Endothelial cell of umbilical vein (primary cell): Measurements from ENCODE around the gene BLM. TPM values are rescaled to one million over a fixed set of nuclear protein-coding genes. Genes with fewer than 3 reads are reported as not detected.

ENCODE experiments used
- BruUV-seq: library from RNA; stranded (reverse); fragments of 400-500 nt; replicated peaks from 2 replicates; lab custom pipeline; 2021; lab: Mats Ljungman, UMichigan
- CTCF ChIA-PET: fragments of 300-600, 350-600 bp; sonication (Branson Sonifier 250); formaldehyde crosslinking; loops from one replicate; lab custom pipeline; 2021; ENCODE audit warnings: antibody characterized with exemption, inconsistent platforms; lab: Charles Lee
- POLR2A ChIA-PET: fragments of 300-600, 350-600 bp; sonication (Branson Sonifier 250); formaldehyde crosslinking; loops from one replicate; lab custom pipeline; 2021; ENCODE audit warnings: antibody characterized with exemption, inconsistent platforms; lab: Charles Lee
- DNase-seq: peaks from one replicate; pipeline ENCODE4 v3.0.0-alpha.2; 2011; ENCODE audit warnings: low read depth, low spot score
- FAIRE-seq: peaks from 2 replicates; lab custom pipeline; 2011; peaks lifted over from hg19 to GRCh38; lab: Jason Lieb, UNC
- H2AFZ ChIP-seq: 2 replicates; pipeline ENCODE4 v1.6.0; 2012; ENCODE audit warnings: low read depth, low read length, control low read depth, inconsistent platforms
- H3K27ac ChIP-seq: 2 replicates; pipeline ENCODE4 v1.5.1; 2011; ENCODE audit warnings: low read depth, mild to moderate bottlenecking, control low read depth, low read length, moderate library complexity; ENCODE audit not compliant: insufficient read depth
- H3K27me3 ChIP-seq, 2 experiments: 2 replicates each; pipeline versions ENCODE4 v1.6.0 to v1.6.1; 2011; ENCODE audit warnings: low read length in 2 of 2, mixed read lengths in 1 of 2; ENCODE audit not compliant: control insufficient read depth in 2 of 2, insufficient read depth in 2 of 2
- H3K36me3 ChIP-seq, 2 experiments: 2 replicates in 1 of 2; 3 replicates in 1 of 2; pipeline ENCODE4 v1.5.1; 2011; ENCODE audit warnings: low read length in 2 of 2, mild to moderate bottlenecking in 1 of 2, moderate library complexity in 1 of 2; ENCODE audit not compliant: control insufficient read depth in 2 of 2, insufficient read depth in 2 of 2; ENCODE audit errors: extremely low read depth in 1 of 2
- H3K4me1 ChIP-seq: 3 replicates; pipeline ENCODE4 v1.5.1; 2011; ENCODE audit warnings: mild to moderate bottlenecking, low read length; ENCODE audit not compliant: control insufficient read depth, insufficient read depth; ENCODE audit errors: extremely low read depth
- H3K4me2 ChIP-seq: 2 replicates; pipeline ENCODE4 v1.6.1; 2011; ENCODE audit warnings: low read length, control low read depth, mixed read lengths; ENCODE audit not compliant: insufficient read depth
- H3K4me3 ChIP-seq, 3 experiments: fragments of 200-600 bp in 1 of 3; sonication (generic), shearing (Covaris generic) in 1 of 3; replicated peaks in 1 of 3; 2 replicates each; pipeline ENCODE4 v1.5.1; 2011 to 2016; ENCODE audit warnings: control low read depth in 3 of 3, low read length in 3 of 3, mild to moderate bottlenecking in 2 of 3, inconsistent platforms in 1 of 3, low read depth in 1 of 3, moderate library complexity in 1 of 3; ENCODE audit not compliant: insufficient read depth in 1 of 3
- H3K79me2 ChIP-seq: 2 replicates; pipeline ENCODE4 v1.6.0; 2012; ENCODE audit warnings: low read length, inconsistent platforms; ENCODE audit not compliant: control insufficient read depth, insufficient read depth
- H3K9ac ChIP-seq: replicated peaks from 2 replicates; pipeline ENCODE3; 2011; ENCODE audit warnings: low read length, control low read depth; ENCODE audit not compliant: insufficient read depth; ENCODE audit errors: extremely low read depth
- H3K9me1 ChIP-seq: replicated peaks from 3 replicates; pipeline ENCODE4 v1.6.0; 2011; ENCODE audit warnings: mild to moderate bottlenecking, low read length; ENCODE audit not compliant: control insufficient read depth, insufficient read depth; ENCODE audit errors: extremely low read depth
- H3K9me3 ChIP-seq: replicated peaks from 2 replicates; pipeline ENCODE4 v1.5.1; 2012; ENCODE audit warnings: low read length, inconsistent platforms; ENCODE audit not compliant: control insufficient read depth, insufficient read depth
- H4K20me1 ChIP-seq: replicated peaks from 2 replicates; pipeline ENCODE3; 2011; ENCODE audit warnings: mild to moderate bottlenecking, low read length; ENCODE audit not compliant: control insufficient read depth, insufficient read depth; ENCODE audit errors: extremely low read depth
- CTCF ChIP-seq, 2 donors: IDR thresholded peaks; 1 replicate in 1 of 2; 2 replicates in 1 of 2; pipeline ENCODE4 v1.5.1; 2011; ENCODE audit warnings: low read length in 2 of 2, mild to moderate bottlenecking in 2 of 2, moderate library complexity in 2 of 2, control low read depth in 1 of 2, inconsistent platforms in 1 of 2, low read depth in 1 of 2; ENCODE audit not compliant: insufficient read depth in 1 of 2; ENCODE audit errors: extremely low read depth in 1 of 2
- EZH2 ChIP-seq: IDR thresholded peaks from 2 replicates; pipeline ENCODE4 v1.6.1; 2012; ENCODE audit warnings: borderline replicate concordance, low read depth, mild to moderate bottlenecking, moderate library complexity, low read length, inconsistent platforms; ENCODE audit not compliant: severe bottlenecking
- FOS ChIP-seq: IDR thresholded peaks from 2 replicates; pipeline ENCODE4 v1.6.1; 2011; ENCODE audit warnings: mild to moderate bottlenecking, low read length, moderate library complexity, borderline replicate concordance; ENCODE audit not compliant: insufficient read depth
- GATA2 ChIP-seq: IDR thresholded peaks from 2 replicates; pipeline ENCODE4 v1.7.0; 2011; ENCODE audit warnings: low read depth, mild to moderate bottlenecking, moderate library complexity, mixed read lengths, low read length; ENCODE audit not compliant: insufficient read length, insufficient read depth
- JUN ChIP-seq: IDR thresholded peaks from 2 replicates; pipeline ENCODE4 v1.6.1; 2011; ENCODE audit warnings: borderline replicate concordance, low read depth; ENCODE audit not compliant: insufficient read length, insufficient read depth
- MAX ChIP-seq: IDR thresholded peaks from 2 replicates; pipeline ENCODE4 v1.6.1; 2011; ENCODE audit not compliant: insufficient read depth, insufficient read length
- MYC ChIP-seq: IDR thresholded peaks from one replicate; pipeline ENCODE4 v1.6.1; 2011; ENCODE audit warnings: mild to moderate bottlenecking, low read depth, low read length
- POLR2A ChIP-seq: IDR thresholded peaks from 2 replicates; pipeline ENCODE4 v1.6.1; 2012; ENCODE audit warnings: low read depth, mild to moderate bottlenecking, control low read depth, low read length
- POLR2AphosphoS5 ChIP-seq: IDR thresholded peaks from 2 replicates; pipeline ENCODE4 v1.6.1; 2012; ENCODE audit warnings: low read depth, mild to moderate bottlenecking, control low read depth, low read length, moderate library complexity; ENCODE audit not compliant: insufficient read depth
- dilution Hi-C: fragments of 300-500 bp; cut with MboI; formaldehyde crosslinking; loops from one replicate; pipeline ENCODE4 v1.15.0; 2019; ENCODE audit warnings: low sequenced_read_pairs; ENCODE audit not compliant: extremely low pct_ligation_motif_present
- intact Hi-C: fragments of 100-400 bp; cut with micrococcal nuclease; formaldehyde crosslinking; loops from one replicate; pipeline ENCODE4 v1.10.0; 2022
- polyA plus RNA-seq, 4 experiments: library from polyadenylated mRNA; depleted of rRNA in 3 of 4; stranded (reverse) in 3 of 4; unstranded in 1 of 4; fragments of >200 nt; gene quantifications; 2 replicates each; pipeline versions ENCODE4 v1.2.1 to v1.2.3, GENCODE V29; 2011 to 2012; ENCODE audit warnings: missing spikeins in 1 of 4
- total RNA-seq: library from RNA; stranded (reverse); gene quantifications from 2 replicates; pipeline ENCODE4 v1.2.3, GENCODE V29; 2021

BLM gene
- total and polyA plus RNA-seq, 2 donors (not counting 3 experiments of a cell fraction or from before 2014, with no cell fraction given), result 3.8 to 17.3 TPM

GRCh38 chr15:90690585-90690984 lies 26.6 kb upstream of the BLM start:
- H3K9me3 ChIP-seq, result no peaks in the 10 kb centered on the region
- ChIA-PET POLR2A (no interaction called here), CTCF (interaction anchor here (1.3 to 4.9 kb wide), 2 partner anchors 42 to 196 kb away, joined by 4 to 53 read pairs; no protein-coding TSS in a partner anchor)
- no peak overlapping the region for H3K4me3 ChIP-seq
- dilution Hi-C loops, result no loop called here
- no peaks in the 10 kb centered on the region for H3K27me3 ChIP-seq
- no peak overlapping the region for H3K27ac ChIP-seq
- H3K9me1 ChIP-seq, result no peaks in the 10 kb centered on the region
- no peak for TF ChIP-seq FOS
- TF ChIP-seq EZH2, result no peak
- no peak for TF ChIP-seq CTCF (IDR thresholded peaks at IDR 0.05; ENCODE audit: extremely low read depth in 1 of 2, insufficient read depth in 1 of 2, low read depth in 1 of 2, low read length in 2 of 2)
- TF ChIP-seq POLR2A, result no peak
- TF ChIP-seq POLR2AphosphoS5, result no peak
- no peak for TF ChIP-seq MYC
- TF ChIP-seq GATA2, result no peak
- TF ChIP-seq MAX, result no peak
- no peak for TF ChIP-seq JUN
- no TSS peak for BruUV-seq
- H2AFZ ChIP-seq, result no peak overlapping the region
- no peaks in the 10 kb centered on the region for H3K79me2 ChIP-seq
- no peaks in the 10 kb centered on the region for H4K20me1 ChIP-seq
- no peak for FAIRE-seq
- peaks cover 2% of the 10 kb centered on the region for H3K4me1 ChIP-seq
- no peak for DNase-seq
- no peaks in the 10 kb centered on the region for H3K36me3 ChIP-seq
- intact Hi-C loops, result loop anchor here (5.0 kb wide), 1 partner anchor 188 kb away; no protein-coding TSS in a partner anchor
- H3K4me2 ChIP-seq, result no peak overlapping the region
- H3K9ac ChIP-seq, result no peak overlapping the region
